Measurements from ENCODE around the gene EMILIN3.
"Not testable (repeated sequence)": the region's sequence is repeated elsewhere in the genome, so short reads cannot be mapped to it uniquely, and the experiment has no call there.

The EMILIN3 gene

DNA sequence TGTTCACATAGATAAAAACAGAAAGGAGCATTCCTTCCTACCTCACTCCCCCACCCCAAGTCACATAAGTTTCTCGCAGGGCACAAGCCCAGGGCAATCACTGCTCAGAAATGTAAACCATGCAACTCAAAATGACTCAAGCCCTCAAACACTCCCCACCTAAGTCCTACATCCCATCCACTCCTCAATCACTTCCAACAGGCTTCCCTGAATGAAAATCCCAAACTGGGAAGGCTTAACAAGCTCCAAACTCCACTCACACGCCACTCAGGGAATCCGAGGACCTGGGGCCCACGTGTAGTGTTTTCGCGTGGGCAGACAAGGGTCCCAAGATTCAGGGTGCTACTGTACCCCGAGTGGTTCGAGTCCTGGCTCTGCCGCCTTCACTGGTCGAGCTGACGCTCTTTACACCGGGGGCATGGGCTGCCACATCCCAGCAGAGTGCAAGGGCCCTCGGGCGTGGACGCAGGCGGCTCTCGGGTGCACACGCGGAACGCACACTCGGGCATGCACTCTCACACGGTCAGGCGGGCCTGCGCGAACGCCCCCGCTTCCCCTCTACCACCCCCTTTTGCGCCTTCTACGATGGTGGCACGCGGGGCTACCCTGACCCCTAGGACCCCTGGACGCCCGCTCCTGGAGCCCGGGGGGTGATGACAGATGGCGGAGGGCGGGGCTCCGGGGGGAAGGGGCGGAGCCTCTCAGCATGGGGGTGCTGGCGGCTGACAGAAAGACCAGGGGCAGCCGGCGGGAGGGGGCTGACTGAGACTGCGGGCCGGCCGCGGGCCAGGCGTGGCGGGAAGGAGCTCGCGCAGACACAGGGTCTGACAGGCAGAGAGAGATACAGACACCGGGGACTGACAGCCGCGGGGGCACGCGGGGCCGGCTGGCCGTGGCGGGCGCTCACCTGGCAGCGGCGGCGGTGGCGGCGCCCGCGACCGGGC lies 49.7 kb downstream of the EMILIN3 start:
- DNase-seq: no peak

DNA sequence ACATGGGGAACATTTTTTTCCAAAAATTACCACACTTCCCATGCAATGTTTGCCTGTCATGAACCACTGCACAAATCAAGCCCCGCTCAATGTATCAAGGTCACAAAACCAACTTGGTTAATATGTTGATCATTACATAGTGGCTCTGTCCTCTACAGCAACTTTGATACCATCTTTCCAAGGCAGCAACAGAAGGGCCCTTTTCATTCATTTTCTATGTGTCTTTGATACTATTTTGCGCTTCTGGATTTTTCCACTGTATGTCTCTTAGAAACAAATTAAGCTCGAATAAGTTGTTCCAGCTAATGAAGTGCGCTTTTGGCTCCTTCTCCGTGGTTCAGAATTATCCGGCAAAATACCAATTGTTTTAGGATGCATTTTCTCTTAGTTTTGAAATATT lies 50.6 kb downstream of the EMILIN3 start:
- DNase-seq: no peak

DNA sequence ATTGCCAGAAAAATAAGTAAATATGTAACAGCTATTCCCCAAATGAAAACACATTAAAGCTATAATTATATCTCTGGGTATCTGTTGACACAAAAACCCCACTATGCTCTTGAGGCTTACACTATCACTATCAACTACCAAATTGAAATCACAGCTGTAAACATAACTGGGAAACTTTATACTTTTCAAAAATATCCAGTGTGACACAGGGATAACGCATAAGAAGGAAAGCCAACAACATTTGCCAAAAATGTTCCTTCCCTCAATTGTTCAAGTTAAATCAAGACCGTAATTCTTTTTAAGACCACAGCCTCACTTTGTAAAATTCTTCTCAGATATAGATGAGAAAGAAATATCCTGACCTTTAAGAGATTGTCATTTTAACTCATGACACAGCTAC lies 52.2 kb downstream of the EMILIN3 start:
- DNase-seq: no peak

DNA sequence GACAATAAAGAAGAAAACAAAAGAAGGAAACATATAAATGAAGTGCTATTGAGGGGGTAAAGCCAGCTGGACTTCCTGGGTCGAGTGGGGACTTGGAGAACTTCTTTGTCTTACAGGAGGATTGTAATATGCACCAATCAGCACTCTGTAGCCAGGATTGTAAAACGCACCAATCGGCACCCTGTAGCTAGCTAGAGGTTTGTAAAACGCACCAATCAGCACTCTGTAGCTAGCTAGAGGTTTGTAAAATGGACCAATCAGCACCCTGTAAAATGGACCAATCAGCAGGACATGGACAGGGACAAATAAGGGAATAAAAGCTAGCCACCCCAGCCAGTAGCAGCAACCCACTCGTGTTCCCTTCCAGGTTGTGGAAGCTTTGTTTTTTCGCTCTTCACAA lies 54.6 kb downstream of the EMILIN3 start:
- DNase-seq: not testable (repeated sequence)

All from NCI-H2029 treated with DMSO at 0.1 percent for 48 hours (cell line).